Loucy (cell line): Measurements from ENCODE around the gene SNUPN.

Experiments
- H2AFZ ChIP-seq: fragments of 200-600 bp; sonication (generic); 2 replicates; pipeline ENCODE4 v1.6.0; 2016; ENCODE audit warnings: antibody characterized with exemption, mild to moderate bottlenecking, low read length, moderate library complexity
- H3F3A ChIP-seq: fragments of 200-600 bp; 2 replicates; pipeline ENCODE4 v1.6.0; 2016; ENCODE audit warnings: antibody characterized with exemption, low read depth, mild to moderate bottlenecking
- H3K27me3 ChIP-seq: fragments of 200-600 bp; sonication (generic); 2 replicates; pipeline ENCODE4 v1.6.1; 2014; ENCODE audit warnings: low read length, mild to moderate bottlenecking; ENCODE audit not compliant: insufficient read depth, poor library complexity, severe bottlenecking
- H3K36me3 ChIP-seq: fragments of 200-600 bp; sonication (generic); 2 replicates; pipeline ENCODE4 v1.6.1; 2016; ENCODE audit warnings: low read length; ENCODE audit not compliant: insufficient read depth
- H3K4me1 ChIP-seq: fragments of 200-600 bp; sonication (generic); 2 replicates; pipeline ENCODE4 v1.5.1; 2014; ENCODE audit warnings: low read length, mild to moderate bottlenecking; ENCODE audit not compliant: insufficient read depth, poor library complexity, severe bottlenecking
- H3K4me2 ChIP-seq: fragments of 200-600 bp; sonication (generic); 2 replicates; pipeline ENCODE4 v1.6.0; 2014; ENCODE audit warnings: antibody characterized with exemption, low read length, low read depth, mild to moderate bottlenecking; ENCODE audit not compliant: poor library complexity, severe bottlenecking
- H3K4me3 ChIP-seq: fragments of 200-600 bp; sonication (generic); 2 replicates; pipeline ENCODE4 v1.5.1; 2014; ENCODE audit warnings: low read length, mild to moderate bottlenecking, mixed read lengths; ENCODE audit not compliant: poor library complexity, severe bottlenecking
- H3K79me2 ChIP-seq: fragments of 200-600 bp; sonication (generic); 2 replicates; pipeline ENCODE4 v1.6.1; 2014; ENCODE audit warnings: low read length; ENCODE audit not compliant: insufficient read depth
- H3K9ac ChIP-seq: fragments of 200-600 bp; sonication (generic); 2 replicates; pipeline ENCODE4 v1.6.0; 2014; ENCODE audit warnings: mild to moderate bottlenecking, low read depth, low read length, moderate library complexity; ENCODE audit not compliant: poor library complexity, severe bottlenecking
- H3K9me2 ChIP-seq: fragments of 200-600 bp; sonication (generic); replicated peaks from 2 replicates; pipeline ENCODE4 v1.6.1; 2016; ENCODE audit warnings: low read depth, low read length, mixed read lengths
- H3K9me3 ChIP-seq: fragments of 200-600 bp; sonication (generic); 2 replicates; pipeline ENCODE4 v1.6.1; 2014; ENCODE audit warnings: mild to moderate bottlenecking, antibody characterized with exemption, low read length, low read depth; ENCODE audit not compliant: insufficient read depth
- H4K20me1 ChIP-seq: fragments of 200-600 bp; sonication (generic); 2 replicates; pipeline ENCODE4 v1.6.0; 2014; ENCODE audit warnings: antibody characterized with exemption, low read length, mild to moderate bottlenecking; ENCODE audit not compliant: insufficient read depth, poor library complexity, severe bottlenecking
- CTCF ChIP-seq: fragments of 200-600 bp; sonication (generic); conservative IDR thresholded peaks from 2 replicates; pipeline ENCODE4 v1.5.1; 2014; ENCODE audit warnings: mild to moderate bottlenecking, antibody characterized with exemption, low read length
- EZH2phosphoT487 ChIP-seq: fragments of 200-600 bp; IDR thresholded peaks from 2 replicates; pipeline ENCODE4 v1.6.1; 2018; ENCODE audit warnings: antibody characterized with exemption, mild to moderate bottlenecking, moderate library complexity, borderline replicate concordance

SNUPN gene

GRCh38 chr15:75644376-75644775, 18.9 kb upstream of the SNUPN start:
- Histone ChIP-seq H3K27me3 (no peaks in the 10 kb centered on the region), H3K4me2 (no peak overlapping the region), H4K20me1 (peaks cover under 1% of the 10 kb centered on the region), H3K9me3 (no peaks in the 10 kb centered on the region), H3K9me2 (no peaks in the 10 kb centered on the region), H3K36me3 (no peaks in the 10 kb centered on the region), H3K9ac (no peak overlapping the region), H2AFZ (no peak overlapping the region), H3K4me3 (no peak overlapping the region), H3K79me2 (peaks cover 5% of the 10 kb centered on the region), H3F3A (peaks cover 3% of the 10 kb centered on the region; the same call in 1 of the 2 replicates), H3K4me1 (peaks cover 26% of the 10 kb centered on the region)
- TF ChIP-seq EZH2phosphoT487, result no peak
- TF ChIP-seq CTCF, result no peak

GRCh38 chr15:75641603-75642002, 16.1 kb upstream of the SNUPN start:
- H3K4me3 ChIP-seq, result no peak overlapping the region
- peaks cover 26% of the 10 kb centered on the region for H4K20me1 ChIP-seq
- H3K27me3 ChIP-seq, result no peaks in the 10 kb centered on the region
- H3K9me2 ChIP-seq, result no peaks in the 10 kb centered on the region
- TF ChIP-seq CTCF, result no peak
- no peak for TF ChIP-seq EZH2phosphoT487
- H3K4me2 ChIP-seq, result no peak overlapping the region
- peaks cover 29% of the 10 kb centered on the region for H3K4me1 ChIP-seq
- peaks cover 32% of the 10 kb centered on the region for H3K79me2 ChIP-seq
- no peaks in the 10 kb centered on the region for H3F3A ChIP-seq
- no peak overlapping the region for H2AFZ ChIP-seq
- no peaks in the 10 kb centered on the region for H3K36me3 ChIP-seq
- H3K9me3 ChIP-seq, result no peaks in the 10 kb centered on the region
- no peak overlapping the region for H3K9ac ChIP-seq

- no peaks in the 10 kb centered on the region for H3K9me3 ChIP-seq
- H4K20me1 ChIP-seq, result peaks cover 27% of the 10 kb centered on the region
- peak overlapping the region; percentile 79 for H3K4me2 ChIP-seq
- H2AFZ ChIP-seq, result no peak overlapping the region
- H3K9ac ChIP-seq, result peak overlapping the region; percentile 86
- no peak for TF ChIP-seq EZH2phosphoT487
- TF ChIP-seq CTCF, result no peak
- no peaks in the 10 kb centered on the region for H3K36me3 ChIP-seq
- H3F3A ChIP-seq, result no peaks in the 10 kb centered on the region
- peaks cover 35% of the 10 kb centered on the region for H3K79me2 ChIP-seq
- H3K27me3 ChIP-seq, result no peaks in the 10 kb centered on the region
- peaks cover 25% of the 10 kb centered on the region for H3K4me1 ChIP-seq
- H3K9me2 ChIP-seq, result no peaks in the 10 kb centered on the region
- H3K4me3 ChIP-seq, result peak overlapping the region; percentile 86
These were observed 15.6 kb upstream of the SNUPN start for GRCh38 chr15:75641179-75641503.
